A172 (cell line): ENCODE measurements around the gene ZNF106. TPM values are rescaled to one million over a fixed set of nuclear protein-coding genes. Genes with fewer than 3 reads are reported as not detected.

Experiments used
- DNase-seq: peaks from one replicate; pipeline ENCODE4 v3.0.0-alpha.2; 2015; ENCODE audit warnings: low spot score
- total RNA-seq: library from RNA; depleted of rRNA; stranded (reverse); fragments of >200 nt; shearing (Covaris generic); gene quantifications from 2 replicates; pipeline ENCODE4 v1.2.3, GENCODE V29; 2014; rRNA removed

The ZNF106 gene
- 37.4 and 45.4 TPM in 2 replicates for total RNA-seq

GRCh38 chr15:42490671-42491538 lies at the start of gene ZNF106:
Gene ZNF106 (minus strand): TSS chr15:42491141. CDS start chr15:42472289, 18,852 bp downstream.
- peak; percentile 85 for DNase-seq

GRCh38 chr15:42533246-42533645 lies 42.3 kb upstream of the ZNF106 start:
- DNase-seq: no peak

DNA sequence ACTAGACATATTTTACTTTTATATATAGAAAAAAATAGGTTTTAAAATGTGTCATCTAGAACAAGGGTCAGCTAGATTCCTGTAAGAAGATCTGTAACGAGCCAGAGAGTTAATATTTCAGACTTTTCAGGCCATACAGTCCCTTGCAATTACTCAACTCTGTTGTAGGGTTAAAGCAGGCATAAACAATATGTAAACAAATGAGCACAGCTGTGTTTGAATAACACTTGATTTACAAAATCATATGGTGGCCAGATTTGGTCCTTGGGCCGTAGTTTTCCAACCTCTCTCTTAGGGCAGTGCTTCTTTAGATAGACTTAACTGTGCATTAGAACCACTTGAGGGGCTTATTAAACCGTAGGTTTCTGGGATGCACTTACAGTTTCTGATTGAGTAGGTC lies 38.0 kb upstream of the ZNF106 start:
- DNase-seq: no peak

- no peak for DNase-seq
Measured at GRCh38 chr15:42523331-42523730, 32.4 kb upstream of the ZNF106 start.

GRCh38 chr15:42511007-42511391 lies 20.1 kb upstream of the ZNF106 start:
- peak; percentile 25 for DNase-seq

DNA sequence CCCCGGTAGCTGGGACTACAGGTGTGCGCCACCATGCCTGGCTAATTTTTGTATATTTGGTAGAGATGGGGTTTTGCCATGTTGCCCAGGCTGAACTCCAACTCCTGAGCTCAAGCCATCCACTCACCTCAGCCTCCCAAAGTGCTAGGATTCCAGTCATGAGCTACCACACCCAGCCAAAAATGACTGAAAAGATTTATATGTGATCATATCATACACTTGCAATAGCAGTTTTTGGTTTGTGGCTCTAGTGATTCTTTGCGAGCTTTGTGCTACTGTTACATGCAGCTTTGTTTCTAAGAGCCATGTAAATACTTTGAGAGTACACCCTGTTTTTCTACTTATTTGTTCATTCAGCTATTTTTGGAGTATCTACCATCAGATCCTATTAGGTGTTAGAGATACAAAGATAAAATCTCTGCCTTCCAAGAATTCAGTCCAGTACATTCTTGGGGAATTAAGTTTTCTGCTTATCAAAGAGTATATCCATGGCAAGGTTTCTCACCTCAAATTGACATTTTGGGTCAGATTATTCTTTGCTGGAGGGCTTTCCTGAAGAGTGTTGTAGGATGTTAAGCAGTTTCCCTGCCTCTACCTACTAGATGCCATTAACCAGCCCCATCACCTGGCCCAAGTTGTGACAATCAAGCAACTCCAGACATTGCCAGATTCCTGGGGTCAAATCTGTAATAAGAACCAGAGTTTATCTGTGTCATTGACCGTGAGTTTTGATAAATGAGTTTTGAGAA lies 19.5 kb upstream of the ZNF106 start:
- DNase-seq: no peak

GRCh38 chr15:42508263-42508690 lies 17.3 kb upstream of the ZNF106 start:
- no peak for DNase-seq

DNA sequence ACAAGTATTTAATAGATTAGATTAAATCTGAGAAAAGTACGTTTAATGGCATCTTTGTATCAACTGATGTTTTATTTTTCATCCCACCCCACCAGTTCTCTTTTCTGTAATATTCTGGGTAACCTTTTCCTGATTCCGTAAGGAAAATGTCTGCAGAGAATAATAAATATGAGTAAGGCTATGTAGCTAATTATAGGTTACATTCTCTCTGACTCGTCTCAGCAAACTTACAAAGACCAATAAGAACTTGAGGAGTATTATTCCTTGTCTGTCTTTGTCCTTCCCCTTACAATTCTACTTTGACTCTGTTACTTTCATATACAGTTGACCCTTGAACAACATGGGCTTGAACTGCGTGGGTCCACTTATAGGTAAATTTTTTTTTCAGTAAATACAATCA lies 16.6 kb upstream of the ZNF106 start:
- DNase-seq: no peak

GRCh38 chr15:42504631-42505030 lies 13.7 kb upstream of the ZNF106 start:
- no peak for DNase-seq

GRCh38 chr15:42503825-42504224 lies 12.9 kb upstream of the ZNF106 start:
- DNase-seq: no peak

DNA sequence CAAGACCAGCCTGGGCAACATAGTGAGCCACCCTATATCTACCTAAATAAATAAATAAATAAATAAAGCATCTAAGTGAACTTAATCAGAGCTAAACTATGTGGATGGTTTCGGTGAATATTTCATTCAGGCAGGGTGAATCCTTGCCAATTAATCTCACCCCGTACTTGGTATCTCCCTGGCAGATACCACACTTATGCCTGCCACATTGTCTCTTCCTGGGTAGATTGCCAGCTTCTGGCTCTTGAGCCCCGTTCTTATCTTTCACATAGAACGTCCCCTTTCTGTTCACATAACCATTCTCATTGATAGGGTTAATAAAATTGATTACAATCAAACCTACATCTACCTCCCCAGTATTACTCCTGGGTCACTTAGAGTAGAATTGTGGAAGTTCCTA lies 11.5 kb upstream of the ZNF106 start:
- DNase-seq: no peak

DNA sequence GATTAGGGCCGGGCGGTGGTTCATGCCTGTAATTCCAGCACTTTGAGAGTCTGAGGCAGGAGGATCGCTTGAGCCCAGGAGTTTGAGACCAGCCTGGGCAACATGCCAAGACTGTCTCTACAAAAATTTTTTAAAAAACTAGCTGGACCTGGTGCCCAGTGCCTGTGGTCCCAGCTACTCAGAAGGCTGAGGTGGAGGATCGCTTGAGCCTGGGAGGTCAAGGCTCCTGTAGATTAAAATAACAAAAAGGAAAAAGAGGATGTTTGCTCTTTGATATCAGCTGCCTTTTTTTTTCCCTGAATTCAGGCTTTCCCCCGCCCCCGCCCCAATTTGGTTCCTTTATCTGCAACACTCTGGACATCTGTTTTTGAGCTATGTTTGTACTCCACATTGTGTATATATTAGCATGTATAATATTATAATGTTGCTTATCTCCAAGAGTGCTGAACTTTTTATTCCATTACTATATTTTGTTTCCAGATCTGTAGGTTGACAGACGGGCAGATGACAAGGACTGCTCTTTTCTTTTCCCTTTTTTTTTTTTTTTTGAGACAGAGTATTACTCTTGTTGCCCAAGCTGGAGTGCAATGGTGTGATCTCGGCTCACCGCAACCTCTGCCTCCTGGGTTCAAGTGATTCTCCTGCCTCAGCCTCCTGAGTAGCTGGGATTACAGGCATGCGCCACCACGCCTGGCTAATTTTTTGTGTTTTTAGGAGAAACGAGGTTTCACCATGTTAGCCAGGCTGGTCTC lies 9.1 kb upstream of the ZNF106 start:
- peak; percentile 8 for DNase-seq

- DNase-seq: no peak
Measured at GRCh38 chr15:42498212-42499068, 7.5 kb upstream of the ZNF106 start.

- peak; percentile 88 for DNase-seq
Measured at GRCh38 chr15:42495361-42496212, 4.6 kb upstream of the ZNF106 start, which contains the start of gene SNAP23. Gene SNAP23 (plus strand): TSS chr15:42495634. CDS start chr15:42511847, 16,213 bp downstream.

- DNase-seq: peak; percentile 75
Measured at GRCh38 chr15:42494998-42495360, 4.0 kb upstream of the ZNF106 start.

- no peak for DNase-seq
Measured at GRCh38 chr15:42493679-42494078, 2.7 kb upstream of the ZNF106 start.

GRCh38 chr15:42491539-42492225 lies 741 bp upstream of the ZNF106 start:
- DNase-seq: peak; percentile 78

- DNase-seq: peak; percentile 6
Measured at GRCh38 chr15:42490291-42490670, 660 bp downstream of the ZNF106 start.

DNA sequence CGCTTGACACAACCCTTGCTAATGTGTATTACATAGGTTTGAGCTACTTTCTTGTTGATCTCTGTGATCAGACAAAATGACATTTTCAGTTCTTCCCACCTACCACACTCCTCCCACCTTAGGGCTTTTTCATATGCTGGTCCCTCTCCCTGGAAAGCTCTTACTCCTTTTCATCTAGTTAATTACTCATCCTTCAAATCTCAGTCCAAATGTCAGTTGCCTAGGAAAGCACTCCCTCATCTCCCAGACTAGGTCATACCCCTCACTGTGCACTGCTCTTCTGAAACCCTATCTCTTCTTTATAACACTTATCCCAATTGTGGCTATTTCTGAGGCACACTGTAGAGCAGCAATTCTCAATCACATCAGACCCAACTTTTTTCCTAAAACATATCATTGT lies 7.3 kb downstream of the ZNF106 start:
- DNase-seq: no peak

DNA sequence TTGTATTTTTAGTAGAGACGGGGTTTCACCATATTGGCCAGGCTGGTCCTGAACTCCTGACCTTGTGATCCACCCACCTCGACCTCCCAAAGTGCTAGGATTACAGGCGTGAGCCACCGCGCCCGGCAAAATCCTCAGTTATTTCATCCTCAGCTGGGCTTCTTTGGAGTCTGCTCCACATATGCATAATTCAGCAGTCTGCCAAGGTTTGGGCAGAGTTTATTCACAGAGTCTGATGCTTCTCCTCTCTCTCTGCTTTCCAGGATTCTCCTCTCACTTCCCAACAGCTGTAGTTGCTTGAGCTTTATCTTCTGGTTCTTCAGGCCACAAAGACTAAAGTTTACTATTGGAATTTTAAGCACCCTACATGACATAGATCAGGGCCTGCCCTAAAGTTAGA lies 8.2 kb downstream of the ZNF106 start:
- no peak for DNase-seq
